HG02763 (cell line): ENCODE data around the gene CRYBB1.
"Not testable (repeated sequence)": the region's sequence is repeated elsewhere in the genome, so short reads cannot be mapped to it uniquely, and the experiment has no call there.

Source experiments
- ATAC-seq: cut with Tn5 transposase; IDR thresholded peaks from one replicate; pipeline ENCODE4 v1.9.1; 2021; ENCODE audit warnings: mild to moderate bottlenecking, moderate library complexity; ENCODE audit not compliant: unreplicated experiment

Gene CRYBB1

DNA sequence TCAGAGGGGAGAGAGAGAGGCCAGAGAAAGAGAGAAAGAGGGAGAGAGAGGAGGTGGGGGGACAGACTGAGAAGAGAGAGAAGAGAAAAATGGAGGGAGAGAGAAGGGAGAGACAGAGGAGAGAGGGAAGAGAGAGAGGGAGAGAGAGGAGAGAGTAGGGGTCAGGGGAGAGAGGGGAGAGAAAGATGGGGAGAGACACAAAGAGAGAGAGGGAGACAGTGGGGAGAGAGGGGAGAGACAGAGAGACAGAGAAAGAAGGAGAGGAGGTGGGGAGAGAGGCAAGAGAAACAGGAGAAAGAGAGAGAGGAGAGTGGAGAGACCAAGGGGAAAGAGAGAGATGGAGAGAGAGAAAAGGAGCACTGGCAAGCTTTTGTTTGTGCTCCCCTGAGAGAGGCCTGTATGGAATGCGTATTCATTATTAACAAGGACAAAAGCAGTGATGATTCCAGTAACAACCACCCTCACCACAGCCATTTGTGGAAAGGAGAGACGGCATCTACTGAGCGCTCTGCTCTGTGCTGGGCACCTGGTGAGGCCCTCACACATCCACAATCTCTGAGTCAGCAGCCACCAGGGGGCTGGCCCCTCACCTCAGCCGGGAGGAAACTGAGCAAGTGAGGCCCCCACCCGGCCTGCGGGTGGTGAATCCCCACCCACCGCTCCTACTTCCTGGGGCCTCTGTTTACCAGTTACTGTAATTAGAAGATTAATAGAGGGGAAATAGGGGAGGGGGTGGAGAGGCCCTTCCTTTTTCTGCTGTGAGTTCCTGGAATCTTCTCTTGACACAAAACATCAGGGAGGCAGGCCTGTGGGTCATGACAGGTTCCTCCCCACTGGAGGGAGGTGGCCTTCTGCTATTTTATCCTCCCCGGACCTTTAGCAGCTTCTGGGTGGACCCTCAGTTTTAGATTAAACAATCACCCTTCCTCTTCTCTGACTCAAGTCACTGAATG is 24.9 kb upstream of the CRYBB1 start:
- no peak for ATAC-seq

DNA sequence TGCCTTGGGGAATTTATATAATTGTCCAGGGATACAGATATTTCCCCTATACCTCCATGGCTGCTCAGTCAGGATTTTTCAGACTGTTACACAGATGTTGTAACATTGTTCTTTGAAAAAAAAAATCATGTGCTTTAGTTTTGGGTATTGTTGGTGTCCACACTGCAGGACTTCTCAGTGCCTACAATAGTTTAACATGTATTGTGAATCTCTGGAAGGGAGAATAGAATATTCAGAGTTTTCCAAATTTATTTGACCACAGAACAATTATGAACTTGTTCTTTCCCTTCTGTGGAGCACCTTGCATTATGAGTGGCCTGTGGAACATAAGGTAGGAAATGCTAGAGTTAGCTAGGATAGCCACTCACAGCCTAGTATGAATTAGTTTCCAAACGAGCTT is 18.5 kb upstream of the CRYBB1 start:
- no peak for ATAC-seq

DNA sequence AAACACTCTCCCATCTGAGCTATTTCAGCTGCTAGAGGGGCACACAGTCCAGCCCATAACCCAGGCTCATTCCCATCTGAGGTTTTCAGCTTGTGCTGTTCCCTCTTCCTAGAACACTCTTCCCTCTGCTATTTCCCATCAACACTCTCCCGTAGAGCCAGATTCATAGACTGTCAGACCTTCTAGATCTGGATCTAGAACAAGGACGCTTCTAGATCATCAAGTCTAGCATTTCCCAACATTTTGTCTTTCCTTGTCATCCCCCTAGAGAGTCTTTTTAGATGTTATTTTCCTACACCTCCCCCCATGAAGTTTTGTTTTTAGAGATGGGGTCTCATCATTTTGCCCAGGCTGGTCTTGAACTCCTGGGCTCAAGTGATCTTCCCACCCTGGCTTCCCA is 17.3 kb upstream of the CRYBB1 start:
- no peak for ATAC-seq

DNA sequence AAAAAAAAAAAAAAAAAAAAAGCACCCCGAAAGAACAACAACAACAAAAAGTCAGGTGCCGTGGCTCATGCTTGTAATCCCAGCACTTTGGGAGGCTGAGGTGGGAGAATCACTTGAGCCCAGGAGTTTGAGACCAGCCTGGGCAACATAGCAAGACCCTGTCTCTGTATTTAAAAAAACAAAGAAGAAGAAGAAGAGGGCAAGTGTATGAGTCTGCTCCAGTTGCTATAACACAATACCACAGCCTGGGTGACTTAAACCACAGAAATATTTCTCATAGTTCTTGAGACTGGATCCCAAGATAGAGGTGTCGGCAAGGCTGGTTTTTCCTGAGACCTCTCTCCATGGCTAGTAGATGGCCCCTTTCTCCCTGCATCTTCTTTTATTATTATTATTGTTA is 16.4 kb upstream of the CRYBB1 start:
- no peak for ATAC-seq

DNA sequence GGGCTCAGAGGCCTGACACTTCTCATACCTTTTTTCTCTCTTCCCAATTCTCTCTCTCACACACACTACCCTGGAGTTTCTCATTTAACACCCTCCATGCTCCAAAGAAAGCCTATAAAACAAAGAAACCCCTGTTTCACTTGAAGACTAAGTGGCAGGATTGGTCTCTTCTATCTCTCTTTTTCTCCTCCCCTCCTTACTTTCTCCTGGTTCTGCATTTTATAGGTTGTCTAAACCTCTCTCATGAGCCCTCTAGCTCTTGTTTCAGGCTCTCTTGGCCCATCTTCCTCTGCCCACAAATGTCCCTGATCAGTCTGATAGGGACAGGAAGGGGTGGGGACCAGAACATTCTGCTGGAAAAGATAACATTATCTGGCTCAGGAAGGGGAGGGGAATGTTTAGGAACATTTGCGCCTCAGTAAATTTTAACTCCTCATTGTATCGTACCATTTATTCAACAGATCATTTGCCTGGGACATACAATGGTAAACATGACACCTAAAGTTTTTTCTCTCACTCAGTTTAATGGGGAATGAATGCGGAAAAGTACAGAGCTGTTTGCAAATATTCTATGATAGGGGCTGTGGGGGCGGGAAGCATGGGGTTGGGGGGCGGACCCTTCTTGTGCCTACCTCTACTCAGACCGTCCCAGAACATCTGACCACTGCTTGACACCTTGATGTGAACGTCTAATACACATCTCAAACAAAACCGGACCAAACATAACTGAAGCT is 14.8 kb upstream of the CRYBB1 start:
- no peak for ATAC-seq

DNA sequence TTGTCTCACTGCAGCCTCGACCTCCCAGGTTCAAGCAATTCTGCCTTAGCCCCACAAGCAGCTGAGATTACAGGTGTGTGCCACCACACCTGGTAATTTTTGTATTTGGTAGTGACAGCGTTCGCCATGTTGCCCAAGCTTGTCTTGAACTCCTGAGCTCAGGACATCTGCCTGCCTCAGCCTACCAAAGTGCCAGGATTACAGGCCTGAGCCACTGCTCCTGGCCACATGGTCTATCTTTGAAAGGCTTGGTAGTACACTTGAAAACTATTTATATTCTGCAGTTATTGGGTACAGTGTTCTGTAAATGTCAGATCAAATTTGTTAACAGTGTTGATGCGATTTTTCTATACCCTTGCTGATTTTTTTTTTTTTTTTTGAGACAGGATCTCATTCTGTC is 13.5 kb upstream of the CRYBB1 start:
- no peak for ATAC-seq

DNA sequence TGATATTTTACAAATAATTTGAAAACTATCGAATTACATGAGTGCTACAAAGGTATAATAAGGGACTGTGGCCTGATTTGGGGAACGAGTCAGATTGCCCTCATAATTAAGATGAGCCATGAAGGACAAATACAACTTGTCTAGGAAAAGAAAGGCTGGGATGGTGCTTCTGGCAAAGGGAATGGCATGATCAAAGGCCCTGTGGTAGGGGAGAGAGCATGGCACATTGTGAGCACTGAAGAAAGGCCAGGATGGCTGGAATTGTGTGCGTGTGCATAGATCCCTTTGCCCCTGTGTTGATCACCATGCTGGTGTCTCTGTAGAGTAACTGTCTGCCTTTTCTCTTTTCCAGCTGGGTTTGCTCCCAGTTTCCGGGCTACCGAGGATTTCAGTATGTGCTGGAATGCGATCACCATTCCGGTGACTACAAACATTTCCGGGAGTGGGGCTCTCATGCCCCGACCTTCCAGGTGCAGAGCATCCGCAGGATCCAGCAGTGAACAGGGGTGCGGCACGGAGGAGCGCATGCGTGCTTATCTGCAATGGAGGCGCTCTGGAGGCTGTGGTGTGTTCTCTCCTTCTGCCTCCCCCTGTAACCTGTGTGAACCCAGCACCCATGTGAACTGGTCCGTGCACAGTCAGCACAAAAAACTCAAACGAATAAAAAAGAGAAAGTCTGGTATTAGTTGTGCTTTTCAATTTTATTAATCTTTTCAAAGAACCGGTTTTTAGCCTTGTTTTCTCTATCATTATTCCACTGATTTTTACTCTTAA is 12.3 kb upstream of the CRYBB1 start:
- ATAC-seq: no peak

DNA sequence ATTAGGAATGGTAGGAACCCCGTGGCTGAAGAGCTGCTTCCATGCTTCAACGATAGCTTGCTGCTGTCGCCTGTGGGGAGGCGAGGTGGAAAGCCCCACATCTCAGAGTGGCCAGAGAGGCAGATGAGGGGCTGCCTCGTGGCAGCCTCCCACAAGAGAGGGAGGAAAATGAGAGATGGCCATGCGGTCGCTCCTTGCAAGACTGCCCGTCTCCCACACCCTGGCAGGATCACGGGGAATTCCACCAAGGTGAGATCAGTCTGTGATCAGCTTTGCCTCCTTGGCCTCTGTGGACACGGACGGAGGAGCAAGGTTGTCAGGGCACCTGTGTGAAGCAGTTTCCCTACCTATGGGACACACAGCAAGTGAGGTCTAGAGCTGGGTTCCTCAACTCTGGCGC is 7.0 kb upstream of the CRYBB1 start:
- no peak for ATAC-seq

DNA sequence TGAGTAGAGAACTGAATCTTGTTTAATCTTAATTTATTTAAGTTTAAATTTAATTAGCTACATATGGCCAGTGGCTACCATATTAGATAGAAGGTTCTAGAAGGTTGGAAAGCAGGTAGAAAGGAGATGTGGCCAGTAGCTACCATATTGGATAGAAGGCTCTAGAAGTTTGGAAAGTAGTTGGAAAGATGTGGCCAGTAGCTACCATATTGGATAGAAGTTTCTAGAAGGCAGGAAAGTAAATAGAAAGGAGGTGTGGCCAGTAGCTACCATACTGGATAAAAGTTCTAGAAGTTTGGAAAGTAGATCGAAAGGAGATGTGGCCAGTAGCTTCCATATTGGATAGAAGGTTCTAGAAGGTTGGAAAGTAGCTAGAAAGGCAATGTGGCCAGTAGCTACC is 6.2 kb upstream of the CRYBB1 start:
- no peak for ATAC-seq

DNA sequence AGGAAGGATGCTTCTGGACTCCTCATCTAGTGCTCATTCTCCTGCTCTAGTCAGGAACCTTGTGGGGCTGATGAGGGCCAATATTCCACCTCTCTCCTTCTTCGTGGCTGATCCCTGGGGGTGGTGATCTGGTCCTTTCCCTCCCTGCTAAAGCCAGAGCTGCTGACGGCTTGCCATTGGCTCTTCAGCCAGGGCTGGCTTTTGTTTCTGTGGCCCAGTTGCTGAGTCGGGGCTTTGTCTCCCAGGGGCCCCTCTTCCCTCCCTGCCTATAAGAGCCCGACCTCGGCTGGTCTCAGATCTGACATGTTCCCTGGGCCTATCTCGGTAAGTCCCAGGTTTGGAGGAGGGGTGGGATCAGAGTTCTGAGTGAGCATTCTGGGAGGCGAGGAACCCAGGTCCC is 3.8 kb upstream of the CRYBB1 start, which contains the start of gene CRYBA4:
CRYBA4 (plus strand) TSS at position 301 of the 400 bp plus-strand sequence. CDS start 634 bp downstream, outside the sequence.
- no peak for ATAC-seq

DNA sequence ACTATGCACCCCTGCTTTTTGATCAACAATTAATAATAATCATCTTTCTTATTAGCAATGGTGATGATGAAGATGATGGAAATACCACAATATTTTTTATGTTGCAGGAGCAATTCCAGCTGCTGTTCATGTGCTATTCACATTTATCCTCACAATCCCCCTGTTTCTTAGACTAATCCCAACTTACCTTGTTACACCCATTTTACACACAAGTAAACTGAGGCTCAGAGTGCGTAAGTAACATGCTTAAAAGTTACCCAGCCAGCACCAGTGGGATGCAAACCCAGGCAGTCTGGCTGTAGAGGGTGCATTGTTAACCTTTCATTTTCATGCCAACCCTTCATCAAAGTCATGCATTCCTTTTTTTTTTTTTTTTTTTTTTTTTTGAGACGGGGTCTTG is 2.4 kb upstream of the CRYBB1 start:
- no peak for ATAC-seq

DNA sequence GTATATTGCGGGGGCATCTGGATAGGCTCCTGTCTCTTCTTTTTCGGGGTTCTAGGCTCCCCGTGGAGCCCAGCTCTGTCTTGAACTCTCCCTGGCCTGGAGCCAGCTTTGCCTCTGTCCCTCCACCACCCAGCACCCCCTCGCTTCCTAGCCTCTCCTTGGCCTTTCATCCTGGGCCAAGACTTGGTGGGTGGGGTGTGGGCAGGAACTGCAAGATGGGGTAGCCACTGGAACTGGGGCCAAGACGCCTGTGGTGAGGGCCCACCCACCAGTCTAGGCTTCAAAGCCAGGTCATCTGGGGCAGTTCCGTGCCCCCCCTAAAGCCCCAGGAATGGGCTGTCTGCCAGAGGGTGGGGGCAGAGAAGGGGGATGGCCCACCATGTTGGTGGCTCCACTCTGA is 1.7 kb upstream of the CRYBB1 start:
- ATAC-seq: no peak

DNA sequence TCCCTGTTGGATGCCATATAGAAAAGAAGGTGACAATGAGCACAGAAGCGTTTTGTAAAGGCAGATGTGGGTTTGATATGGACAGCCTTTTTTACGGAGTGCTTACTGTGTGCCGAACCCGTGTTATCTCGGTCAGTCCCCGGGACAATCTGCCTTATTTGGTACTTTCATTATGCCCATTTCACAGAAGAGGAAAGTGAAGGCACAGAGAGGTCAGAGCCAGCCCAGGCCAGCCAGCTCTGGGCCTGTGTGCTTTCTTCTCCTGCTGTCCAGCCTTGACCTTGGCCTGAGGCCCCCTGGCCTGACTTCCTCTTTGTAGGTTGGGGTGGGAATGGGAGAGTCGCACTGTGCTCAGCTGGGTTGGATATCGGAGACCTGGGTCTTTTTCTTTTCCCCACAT is 628 bp upstream of the CRYBB1 start:
- ATAC-seq: no peak

DNA sequence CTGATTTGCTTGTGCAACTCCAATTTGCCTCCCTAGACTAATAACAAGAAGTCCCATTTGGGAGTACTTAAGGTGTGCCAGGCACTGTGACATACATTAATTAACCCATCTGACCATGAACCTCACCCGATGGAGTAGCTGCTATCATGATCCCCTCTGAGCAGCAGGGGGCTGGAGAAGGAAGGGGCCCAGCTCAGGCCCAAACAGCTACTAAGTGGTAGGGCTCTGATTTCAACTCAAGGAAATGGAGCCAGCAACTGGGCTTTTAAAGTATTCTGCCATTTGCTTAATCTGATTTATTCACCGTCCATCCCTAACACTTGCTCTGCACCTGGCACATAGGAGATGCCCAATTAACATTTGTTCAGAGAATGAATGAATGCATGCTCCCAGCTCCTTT is 1.2 kb downstream of the CRYBB1 start:
- ATAC-seq: no peak

DNA sequence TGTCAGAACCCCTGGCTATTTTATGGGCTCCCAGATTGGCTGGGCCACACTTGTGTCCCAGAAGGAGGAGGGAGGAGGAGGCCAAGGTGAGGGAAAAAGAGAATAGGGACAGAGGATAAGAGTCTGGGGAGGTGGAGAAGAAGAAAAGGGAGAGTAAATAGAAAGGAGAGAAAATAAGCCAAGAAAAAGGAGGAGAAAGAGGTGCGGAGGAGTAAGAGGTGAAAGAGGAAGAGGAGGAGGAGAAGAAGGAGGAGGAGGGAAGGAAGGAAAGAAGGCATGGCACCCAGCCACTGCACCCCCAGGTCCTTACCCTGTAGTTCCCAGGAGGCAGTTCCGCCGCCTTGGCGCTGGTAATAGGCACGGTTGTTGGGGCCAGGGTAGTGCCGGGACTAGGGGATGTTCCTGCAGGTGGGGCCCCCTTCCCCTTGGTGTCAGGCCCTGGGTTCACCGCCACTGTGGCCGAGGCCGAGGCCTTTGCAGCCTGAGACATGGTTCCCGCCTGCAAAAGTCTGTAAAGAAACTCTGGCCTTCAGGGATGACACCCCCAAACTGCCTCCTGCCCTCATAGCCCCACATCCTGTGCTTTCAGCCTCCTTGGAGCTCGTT is 1.9 kb downstream of the CRYBB1 start:
- no peak for ATAC-seq

DNA sequence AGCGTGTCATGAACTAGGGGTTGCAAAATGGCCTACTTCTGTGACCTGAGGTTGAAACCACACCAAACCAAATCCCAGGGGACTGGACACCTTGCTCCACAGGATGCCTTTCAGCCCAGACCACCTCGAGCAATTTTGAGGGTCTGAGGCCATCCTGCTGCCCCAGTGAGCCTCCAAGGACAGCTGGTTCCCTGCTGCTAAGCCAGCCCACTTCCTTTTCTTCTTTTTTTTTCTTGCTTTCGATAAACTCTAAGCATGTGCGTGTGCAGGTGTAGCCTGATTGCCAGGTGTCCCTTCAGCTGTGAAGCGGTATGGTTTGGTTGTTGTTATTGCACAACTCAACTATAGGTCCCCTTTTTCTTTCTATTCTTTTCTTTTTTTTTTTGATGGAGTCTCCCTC is 2.7 kb downstream of the CRYBB1 start:
- ATAC-seq: peak; percentile 47

DNA sequence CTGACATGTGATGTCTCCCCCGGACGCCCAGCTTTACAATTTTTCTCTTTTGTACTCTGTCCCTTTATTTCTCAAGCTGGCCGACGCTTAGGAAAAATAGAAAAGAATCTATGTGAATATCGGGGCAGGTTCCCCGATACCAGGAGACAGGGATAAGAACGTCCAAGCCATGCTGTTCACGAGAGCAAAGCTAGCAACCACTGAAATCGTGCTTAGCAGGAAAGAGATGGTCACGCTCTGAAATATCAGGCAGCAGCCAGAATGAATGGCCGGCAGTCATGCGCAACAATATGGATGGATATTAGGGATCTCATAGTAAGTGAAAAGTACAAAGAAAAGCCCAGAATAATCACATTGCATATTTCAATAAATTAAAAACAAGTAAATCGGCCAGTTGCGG is 3.5 kb downstream of the CRYBB1 start:
- no peak for ATAC-seq

DNA sequence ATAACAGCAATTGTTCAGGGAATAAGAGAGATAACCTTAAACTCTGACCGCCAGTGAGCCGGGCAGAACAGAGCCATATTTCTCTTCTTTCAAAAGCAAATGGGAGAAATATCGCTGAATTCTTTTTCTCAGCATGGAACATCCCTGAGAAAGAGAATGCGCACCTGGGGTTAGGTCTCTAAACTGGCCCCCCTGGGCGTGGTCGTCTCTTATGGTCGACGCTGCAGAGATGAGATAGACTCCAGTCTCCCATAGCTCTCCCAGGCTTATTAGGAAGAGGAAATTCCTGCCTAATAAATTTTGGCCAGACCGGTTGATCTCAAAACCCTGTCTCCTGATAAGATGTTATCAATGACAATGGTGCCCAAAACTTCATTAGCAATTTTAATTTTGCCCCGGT is 4.1 kb downstream of the CRYBB1 start:
- ATAC-seq: not testable (repeated sequence)

DNA sequence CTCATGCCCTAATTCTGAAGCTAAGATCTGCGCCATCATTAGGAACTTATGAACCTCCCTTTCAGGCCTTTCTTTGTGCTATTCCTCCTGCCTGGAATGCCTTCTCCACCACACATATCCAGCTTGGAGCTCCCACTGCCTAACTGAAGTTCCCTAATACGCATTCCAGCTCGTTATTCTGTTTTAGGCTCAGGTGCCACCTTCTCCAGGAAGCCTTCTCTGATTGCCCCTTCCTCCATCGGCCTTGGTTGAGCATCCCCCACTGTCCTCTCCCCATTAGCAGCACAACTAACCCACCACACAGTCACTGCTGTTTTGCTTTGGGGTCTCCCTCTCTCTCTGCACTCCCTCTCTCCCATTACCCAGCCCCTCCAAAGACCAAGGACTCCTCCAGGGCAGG is 5.2 kb downstream of the CRYBB1 start:
- ATAC-seq: no peak

DNA sequence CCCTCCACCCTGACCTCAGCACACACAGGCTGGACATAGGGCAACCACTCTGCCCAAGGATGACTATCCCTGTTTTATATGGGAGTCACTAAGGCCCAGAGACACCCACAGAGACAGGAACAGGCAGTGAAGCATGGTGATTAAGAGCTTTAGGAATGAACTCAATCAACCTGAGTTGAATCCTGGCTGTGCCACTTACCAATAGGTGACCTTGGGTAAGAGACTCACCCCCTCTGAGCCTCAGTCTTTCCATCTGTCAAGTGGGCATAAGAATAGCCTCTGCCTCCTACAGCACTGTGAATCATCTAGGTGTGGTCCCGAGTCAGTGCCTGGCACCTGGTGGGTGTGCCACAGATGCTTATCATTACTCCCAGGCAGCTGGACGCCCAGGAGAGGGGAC is 6.8 kb downstream of the CRYBB1 start:
- no peak for ATAC-seq
